Measurements from ENCODE around the gene LONRF3. TPM values are rescaled to one million over a fixed set of nuclear protein-coding genes. Genes with fewer than 3 reads are reported as not detected.

Gene LONRF3
- 1.5 and 1.8 TPM in 2 replicates for total RNA-seq
- 1.1 TPM for polyA plus RNA-seq (2012)

DNA sequence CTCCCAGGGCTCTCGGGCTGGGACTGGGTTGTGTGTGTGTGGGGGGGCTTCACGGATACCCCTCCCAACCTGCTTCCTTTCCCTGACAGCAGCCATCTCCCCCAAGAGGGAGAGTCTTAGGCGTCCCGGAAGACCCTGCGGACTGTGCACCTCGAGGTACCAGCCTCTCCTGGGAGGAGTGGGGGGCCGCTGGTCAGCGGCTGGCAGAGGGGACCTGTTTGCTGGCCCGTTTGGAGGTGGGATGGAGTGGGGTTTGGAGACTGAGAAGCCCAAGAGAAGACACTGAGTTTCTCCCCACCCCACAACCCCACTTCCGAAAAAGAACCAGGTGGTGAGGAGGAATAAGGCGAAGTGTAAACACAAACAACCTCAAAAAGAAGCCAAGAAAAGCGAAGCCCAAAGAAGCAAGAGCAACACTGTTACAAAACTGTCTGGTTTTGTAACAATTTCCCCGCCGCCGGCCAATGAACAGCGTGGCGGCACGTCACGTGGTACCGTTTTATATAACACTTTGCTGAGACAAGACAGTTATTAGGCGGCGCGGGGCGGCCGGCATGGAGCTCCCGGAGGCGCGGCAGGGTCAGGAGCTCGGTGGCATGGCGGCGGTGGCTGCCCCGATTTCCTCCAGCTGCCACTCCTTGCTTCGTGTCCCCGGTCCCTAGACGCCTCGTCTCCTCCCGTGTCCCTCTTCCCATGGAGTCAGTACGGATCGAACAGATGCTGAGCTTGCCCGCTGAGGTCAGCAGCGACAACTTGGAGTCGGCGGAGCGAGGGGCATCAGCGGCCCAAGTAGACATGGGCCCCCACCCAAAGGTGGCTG lies at the start of gene LONRF3:
TSS of gene LONRF3 (plus strand) at position 531 of the 820 bp plus-strand sequence. CDS start at position 694, 163 bp downstream.
- DNase-seq (ENCODE audit: low read depth), result peak; percentile 21

DNA sequence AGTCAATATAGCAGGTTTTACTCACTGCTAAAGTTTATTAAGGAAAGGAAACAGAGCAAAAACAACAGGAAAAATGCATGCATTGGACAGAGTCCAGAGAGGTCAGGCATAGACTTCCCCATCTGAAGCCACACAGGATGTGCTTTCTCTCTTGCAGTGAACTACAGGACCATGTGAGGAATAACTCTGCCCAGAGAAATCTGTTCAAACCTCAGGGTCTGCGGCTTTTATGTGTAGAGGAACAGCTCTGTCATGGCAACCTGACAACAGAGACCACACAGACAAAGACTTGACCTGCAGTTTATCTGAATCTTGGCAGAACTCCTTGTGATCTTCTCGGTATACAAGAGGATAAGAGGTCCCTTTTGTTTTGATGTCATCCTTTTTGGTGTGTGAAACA lies 46.3 kb upstream of the LONRF3 start:
- no peak for DNase-seq (ENCODE audit: low read depth)

DNA sequence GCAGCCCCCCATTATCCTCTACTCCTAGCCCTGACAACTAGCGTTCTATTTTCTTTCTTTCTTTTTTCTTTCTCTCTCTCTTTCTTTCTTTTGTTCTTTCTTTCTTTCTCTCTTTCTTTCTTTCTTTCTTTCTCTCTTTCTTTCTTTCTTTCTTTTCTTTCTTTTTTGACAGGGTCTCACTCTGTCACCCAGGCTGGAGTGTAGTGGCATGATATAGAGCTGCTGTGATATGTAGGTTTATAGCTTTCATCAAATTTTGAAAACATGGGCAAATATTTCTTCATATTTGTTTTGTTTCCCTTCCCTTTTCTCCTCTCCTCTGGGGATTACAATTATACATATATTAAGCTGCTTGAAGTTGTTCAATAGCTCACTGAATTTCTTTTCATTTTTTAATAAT lies 39.1 kb upstream of the LONRF3 start:
- no peak for DNase-seq (ENCODE audit: low read depth)

DNA sequence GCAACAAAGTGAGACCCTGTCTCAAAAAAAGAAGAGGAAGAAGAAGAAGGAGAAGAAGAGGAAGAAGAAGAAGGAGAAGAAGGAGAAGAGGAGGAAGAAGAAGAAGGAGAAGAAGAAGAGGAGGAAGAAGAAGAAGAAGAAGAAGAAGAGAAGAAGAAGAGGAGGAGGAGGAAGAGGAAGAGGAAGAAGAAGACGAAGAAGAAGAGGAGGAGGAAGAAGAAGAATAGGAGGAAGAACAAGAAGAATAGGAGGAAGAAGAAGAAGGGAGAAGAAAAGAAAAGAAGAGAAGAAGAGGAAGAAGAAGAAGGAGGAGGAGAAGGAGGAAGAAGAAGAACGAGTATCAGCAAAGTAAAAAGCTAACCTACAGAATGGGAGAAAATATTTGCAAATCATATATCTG lies 33.3 kb upstream of the LONRF3 start:
- DNase-seq (ENCODE audit: low read depth), result no peak

DNA sequence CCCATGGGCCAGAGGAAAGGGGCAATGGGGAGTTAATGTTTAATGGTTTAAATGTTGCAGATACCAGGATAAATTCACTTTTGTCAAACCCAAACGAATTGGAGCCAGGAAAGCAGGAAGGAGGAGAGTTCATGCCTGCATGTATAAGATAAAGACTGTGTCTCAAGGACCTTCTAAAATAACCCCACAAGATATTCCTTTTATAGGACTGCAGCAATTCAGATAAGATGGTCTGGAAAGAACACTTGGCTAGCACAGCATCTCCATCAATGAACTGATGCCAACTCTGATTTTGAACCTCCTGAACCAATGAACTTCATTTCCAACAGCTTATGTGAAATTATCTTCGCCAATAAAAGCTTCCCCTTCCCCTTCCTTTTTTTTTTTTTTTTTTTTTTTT lies 31.3 kb upstream of the LONRF3 start:
- no peak for DNase-seq (ENCODE audit: low read depth)

DNA sequence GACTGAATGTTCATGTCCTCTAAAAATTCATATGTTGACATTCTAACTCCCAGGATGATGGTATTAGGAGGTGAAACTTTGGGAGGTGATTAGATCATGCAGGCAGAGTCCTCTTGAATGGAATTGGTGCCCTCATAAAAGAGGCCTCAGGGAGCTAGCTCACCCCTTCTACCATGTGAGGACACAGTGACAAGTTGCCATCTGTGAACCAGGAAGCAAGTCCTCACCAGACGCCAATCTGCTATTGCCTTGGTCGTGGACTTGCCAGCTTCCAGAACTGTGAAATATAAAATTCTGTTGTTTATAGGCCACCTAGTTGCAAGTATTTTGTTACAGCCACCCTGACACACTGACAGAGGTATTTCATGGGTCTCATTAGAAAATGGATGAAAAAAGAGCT lies 28.5 kb upstream of the LONRF3 start:
- no peak for DNase-seq (ENCODE audit: low read depth)

DNA sequence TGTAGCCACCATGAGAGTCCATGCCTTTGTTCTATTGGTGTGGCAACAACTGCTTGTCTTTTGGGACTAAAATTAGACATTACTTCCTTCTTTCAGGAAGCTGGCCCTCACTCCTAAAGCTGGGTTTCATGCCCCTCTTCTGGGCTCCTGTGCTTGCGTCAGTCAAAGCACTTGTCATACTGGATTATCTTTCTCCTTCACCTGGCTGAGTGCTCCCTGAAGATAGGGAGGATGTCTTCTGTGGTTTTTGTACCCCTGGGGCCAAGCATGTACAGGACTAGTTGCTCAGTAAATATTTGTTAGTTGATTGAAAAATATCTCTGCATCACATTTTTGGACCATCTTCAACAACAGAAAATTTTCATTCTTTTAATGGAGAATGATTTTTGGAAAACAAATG lies 26.1 kb upstream of the LONRF3 start:
- no peak for DNase-seq (ENCODE audit: low read depth)

DNA sequence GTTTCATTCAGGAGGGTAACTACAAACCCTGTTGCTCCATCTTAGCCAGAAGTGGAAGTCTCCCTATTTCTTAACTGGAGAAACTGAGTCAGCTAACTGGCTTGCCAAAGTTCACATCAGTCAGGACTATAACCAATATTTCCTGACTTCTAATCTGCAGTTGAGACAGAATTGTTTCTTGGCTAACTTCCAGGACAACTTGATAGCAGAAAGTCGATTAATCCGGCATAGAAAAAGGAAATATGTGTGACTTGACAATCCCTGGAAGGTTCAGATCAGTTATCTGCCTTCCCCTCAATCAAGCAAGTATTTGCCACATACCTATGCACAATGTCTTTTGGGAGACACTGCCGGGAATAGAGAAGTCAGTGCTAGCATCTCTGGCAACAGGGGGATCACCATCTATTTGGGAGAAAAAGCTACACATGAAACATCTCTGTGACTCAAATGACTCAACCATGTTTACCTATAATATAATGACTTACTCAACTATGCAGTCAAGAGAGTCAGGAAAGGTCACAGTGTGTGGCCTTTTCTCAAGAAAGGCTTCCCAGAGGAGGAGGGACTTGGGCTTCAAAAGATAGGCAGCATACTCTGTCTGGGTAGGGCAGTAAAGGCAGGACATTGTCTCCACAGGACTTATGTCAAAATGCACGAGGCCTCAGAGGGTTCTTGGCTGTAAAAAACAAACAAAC lies 12.4 kb upstream of the LONRF3 start:
- DNase-seq (ENCODE audit: low read depth), result no peak

DNA sequence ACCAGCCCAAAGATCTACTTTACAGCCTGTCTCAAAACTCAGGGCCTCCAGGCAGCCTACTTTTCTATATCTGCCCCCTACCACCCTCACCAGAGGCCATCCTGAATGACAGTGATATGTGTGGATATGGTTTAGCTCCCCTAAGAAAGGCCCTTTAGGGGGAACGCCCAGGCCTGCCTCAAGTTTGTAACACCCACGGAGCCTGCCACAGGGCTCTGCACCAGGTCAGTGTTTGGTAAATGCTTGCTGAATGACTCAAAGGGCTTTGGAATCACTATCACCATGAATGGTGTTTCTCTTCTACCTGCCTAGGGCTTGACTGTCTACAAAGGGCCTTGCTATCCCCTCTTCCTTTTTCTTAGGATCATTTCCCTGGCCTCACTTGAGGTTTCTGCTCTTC lies 11.3 kb upstream of the LONRF3 start:
- DNase-seq (ENCODE audit: low read depth), result no peak

DNA sequence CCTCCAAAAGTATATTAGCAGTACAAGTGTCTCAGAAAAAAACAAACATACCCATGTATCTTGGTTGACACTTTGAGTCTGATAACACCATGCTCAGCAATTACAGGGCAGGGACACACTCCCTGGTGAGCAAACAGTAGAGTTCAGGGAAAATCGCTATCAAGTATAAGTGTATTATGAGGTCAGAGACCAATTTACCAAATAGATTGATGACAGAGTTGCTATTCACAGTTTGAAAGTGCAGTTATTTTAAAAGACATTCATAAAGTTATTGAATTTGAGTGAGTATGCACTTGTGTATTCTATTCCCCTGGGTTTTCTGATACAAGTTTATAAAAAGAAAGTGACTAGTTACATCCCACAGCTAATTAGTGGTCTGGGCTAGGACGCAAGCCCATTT lies 10.2 kb upstream of the LONRF3 start:
- DNase-seq (ENCODE audit: low read depth), result peak; percentile 11

DNA sequence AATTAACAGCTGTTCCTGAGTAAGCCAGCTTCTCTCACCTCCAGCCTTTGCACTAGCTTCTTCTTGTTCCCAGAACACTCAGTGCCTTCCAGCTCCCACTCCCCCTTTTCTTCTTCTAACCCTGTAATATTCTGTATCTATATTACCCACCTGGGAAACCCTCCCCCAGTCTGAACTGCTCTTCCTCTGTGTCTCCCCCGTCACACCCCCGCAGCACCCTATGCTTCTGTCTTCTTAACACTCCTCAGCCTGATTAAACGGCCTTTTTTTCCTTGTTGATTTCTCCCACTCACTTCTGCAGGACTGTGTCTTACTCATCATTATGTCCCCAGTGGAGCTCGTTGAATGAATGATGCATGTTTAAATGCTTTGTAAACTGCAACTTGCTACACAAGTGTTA lies 9.0 kb upstream of the LONRF3 start:
- no peak for DNase-seq (ENCODE audit: low read depth)

DNA sequence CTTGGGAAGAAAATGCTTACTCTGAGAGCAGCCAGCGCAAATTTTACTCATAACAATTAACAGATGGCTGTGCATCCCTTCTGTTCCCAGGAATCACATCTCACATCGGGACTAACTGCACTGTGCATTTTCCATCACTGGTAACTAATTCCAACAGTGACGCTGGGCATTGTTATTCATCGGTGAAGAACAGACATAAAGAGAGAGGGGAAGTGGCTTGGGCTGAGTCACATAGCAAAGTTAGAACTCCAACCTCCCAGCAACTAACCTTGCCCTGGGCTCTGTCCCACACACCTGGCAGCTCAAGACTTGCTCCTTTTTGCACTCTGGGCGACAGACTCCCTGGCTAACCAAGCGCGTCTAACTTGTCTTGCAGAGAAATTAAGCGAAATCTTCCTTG lies 6.4 kb upstream of the LONRF3 start:
- no peak for DNase-seq (ENCODE audit: low read depth)

DNA sequence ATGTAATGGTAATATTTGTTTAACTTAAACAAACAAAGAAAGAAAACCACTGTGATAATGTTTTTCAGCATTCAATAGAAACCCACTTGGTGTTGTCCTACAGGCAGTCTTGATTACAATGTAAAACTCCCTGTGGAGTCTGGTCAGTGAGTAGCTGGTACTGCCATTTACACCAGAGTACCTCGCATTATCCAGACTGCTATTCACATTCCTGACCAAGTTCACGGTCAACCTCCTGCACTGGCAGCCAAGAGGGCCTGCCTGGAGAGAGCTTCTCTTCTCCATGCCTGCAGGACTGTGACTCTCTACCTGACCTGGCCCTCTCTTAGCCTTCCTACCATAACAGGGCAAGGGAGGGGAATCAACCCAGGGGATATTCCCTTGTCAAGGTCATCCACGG lies 2.9 kb upstream of the LONRF3 start:
- no peak for DNase-seq (ENCODE audit: low read depth)

DNA sequence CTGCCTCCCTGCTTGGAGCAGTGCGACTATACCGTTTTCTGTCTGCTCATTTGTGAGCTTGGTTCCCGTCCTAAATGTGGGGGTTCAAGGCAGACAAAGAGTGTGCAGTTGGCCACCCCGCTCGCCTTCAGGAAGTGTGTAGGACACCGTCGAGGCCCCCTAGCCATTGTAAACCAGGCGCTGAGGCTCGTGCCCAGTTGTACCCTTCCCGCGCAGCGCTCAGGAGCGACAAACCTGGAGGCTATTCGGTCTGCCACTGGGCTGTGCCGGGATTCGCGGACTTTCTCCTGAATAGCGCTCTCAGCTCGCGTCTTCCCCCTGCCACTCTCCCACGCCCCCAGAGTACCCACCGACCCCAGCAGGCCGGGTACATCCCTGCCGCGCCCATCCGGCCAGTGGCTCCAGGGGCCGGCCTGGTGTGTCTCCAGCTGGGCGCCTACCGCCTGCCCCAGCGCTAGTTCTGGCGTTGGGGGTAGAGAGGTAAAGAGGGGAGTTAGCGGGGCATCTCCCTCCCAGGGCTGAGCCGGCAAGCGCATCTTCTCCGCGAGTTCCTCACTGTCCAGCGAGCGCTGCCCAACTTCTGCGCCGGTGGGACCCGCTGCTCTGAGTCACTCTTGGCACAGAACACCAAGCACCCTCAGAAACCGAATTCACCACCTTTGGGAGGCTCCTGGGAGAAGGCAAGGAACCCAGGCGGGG lies 880 bp upstream of the LONRF3 start:
- no peak for DNase-seq (ENCODE audit: low read depth)

DNA sequence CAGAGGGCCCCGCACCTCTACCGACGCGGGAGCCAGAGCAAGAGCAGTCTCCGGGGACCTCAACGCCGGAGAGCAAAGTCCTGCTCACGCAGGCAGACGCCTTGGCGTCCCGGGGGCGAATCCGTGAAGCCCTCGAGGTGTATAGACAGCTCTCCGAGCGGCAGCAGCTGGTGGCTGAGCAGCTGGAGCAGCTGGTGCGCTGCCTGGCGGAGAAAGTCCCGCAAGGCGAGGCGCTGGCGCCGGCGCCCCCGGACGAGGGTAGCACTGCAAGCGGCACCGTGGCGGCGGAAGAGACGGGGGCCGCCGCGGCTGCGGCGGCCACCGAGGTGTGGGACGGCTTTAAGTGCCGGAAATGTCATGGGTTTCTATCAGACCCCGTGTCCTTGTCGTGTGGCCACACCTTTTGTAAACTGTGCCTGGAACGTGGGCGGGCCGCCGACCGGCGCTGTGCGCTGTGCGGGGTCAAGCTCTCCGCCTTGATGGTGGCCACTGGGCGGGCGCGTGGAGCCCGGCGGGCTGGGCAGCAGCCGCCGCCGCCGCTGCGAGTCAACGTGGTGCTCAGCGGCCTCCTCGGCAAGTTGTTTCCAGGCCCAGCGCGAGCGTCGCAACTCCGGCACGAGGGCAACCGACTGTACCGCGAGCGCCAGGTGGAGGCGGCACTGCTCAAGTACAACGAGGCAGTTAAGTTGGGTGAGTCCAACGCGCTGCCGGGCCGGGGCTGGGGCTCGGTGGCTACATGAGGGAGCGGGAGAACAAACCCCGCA lies 672 bp downstream of the LONRF3 start:
- DNase-seq (ENCODE audit: low read depth), result peak; percentile 16

DNA sequence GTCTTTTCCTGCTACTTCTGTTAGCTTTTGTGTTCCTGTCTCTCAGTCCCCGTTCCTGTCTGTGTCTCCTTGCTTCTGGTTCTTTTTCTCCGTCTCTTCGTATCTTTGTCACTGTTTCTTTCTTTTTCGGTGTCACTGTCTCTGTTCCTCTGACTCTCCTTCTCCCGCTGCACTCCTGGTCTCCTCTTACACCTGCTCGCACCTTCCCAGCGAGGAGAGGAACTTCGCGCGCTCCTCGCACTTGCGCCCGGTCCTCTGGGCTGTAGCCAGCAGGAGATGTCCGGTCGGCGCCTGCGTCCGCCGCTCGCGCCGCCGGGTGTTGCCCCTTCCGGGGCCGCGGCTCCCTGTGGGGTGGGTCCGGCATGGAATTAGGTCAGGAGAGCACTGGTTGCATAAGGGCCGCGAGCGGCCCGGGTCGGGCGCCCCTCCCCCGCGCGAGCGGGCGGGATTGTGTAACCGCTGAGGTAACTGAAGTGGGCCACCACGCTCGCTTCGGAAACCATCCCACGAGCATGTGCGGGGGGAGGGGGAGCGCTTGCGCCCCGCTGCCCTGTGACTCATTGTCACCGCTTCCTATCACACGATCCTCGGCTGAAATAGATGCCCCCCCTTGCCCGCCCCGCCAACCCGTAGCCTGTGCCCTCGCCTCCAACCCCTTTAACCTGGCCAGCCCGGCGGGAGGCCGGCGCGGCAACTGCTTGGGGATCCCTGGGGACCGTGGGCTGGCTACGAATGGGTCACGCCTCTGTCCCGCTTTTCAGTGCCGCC lies 1.6 kb downstream of the LONRF3 start:
- peak; percentile 53 for DNase-seq (ENCODE audit: low read depth)

DNA sequence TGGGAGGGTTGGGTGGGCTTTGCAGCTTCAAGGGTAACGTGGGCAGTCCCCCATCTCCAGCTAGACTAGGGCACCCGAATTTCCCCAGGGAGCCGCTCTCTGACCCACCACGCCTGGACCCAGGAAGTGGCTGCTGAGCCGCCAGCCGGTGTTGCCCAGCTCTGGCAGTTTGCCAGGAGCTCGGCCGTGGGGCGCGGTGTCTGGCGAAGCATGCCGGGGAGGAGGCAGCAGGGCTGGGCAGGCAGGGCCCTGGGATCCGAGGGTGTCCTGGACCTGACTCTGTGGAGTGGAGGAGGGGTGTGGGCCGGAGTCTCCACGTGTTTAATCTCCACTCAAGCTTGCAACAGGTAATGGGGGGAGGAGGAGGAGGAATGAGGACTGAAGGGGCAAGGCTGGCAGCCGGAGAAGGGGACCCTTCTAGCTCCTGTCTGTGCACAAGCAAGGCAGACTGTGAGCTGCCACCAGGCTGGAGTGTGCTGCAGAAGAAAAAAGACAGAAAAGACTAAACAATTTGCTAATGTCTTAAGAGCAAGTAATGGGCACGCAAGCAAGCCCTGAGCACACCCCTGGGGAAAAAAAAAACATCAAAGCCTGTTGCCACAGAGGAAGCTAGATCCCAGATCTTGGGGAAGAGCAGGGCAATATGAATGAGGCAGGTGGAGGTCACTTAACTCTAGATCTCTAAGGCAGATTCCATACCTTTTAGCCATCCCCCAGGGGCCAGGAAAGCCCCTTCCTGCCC lies 2.4 kb downstream of the LONRF3 start:
- DNase-seq (ENCODE audit: low read depth), result peak; percentile 41

DNA sequence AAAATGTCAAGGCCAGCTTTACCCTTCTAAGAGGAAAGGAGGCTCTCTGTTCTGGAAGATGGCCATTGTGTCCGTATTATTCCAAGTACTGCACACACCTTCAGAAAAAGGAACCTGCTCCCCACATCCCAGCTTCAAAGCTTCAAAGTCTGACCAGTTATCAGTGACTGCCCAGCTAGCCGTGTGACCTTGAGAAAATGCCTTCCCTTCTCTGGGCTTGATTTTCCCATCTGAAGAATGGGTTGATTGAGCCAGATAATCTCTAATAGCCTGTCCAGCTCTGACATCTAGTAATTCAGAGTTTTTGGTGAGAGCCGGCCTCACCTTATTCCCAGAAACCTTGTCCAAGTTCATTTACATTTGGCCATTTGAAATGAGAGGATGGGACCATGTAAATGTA lies 3.0 kb downstream of the LONRF3 start:
- no peak for DNase-seq (ENCODE audit: low read depth)

DNA sequence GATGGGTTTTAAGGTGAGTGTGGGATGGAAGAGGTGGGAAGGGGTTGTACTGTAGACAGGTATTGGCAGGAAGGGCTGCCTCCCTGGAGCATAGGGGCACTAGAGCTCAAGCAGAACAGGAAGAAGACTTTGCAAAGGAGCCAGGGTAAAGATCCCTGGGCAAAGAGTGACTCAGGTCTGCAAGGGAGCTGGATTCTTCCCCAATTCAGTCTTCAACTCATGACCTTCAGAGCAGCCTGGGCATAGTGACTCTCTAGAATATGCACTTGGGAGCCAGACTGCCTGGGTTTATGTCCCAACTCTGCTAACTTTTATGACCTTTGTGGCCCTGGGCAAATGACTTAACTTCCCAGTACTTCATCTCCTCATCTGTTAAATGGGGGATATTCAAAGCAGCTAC lies 4.0 kb downstream of the LONRF3 start:
- DNase-seq (ENCODE audit: low read depth), result no peak

DNA sequence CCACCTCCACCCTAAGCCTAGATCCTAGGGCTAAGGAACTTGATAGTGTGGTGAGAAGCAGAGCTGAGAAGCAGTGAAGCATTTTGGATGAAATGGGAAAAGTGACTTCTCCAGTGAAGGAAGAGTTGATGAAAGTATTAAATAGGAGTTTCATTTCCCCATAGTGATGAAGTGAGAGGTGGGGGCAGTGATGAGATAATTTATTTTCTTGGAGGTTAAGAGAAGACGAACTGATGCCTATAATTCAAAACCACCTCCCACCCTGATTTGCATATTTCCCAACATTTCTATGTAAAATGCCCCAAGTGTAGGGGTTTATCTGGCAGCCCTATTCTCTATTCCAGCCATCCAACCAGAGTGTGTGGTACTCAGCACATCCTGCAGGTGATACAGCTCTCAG lies 6.3 kb downstream of the LONRF3 start:
- no peak for DNase-seq (ENCODE audit: low read depth)

All from myocyte (in vitro differentiated cells).